K562 (cell line): ENCODE data around the gene RALY. TPM values are rescaled to one million over a fixed set of nuclear protein-coding genes. Genes with fewer than 3 reads are reported as not detected.

Experiments used
- ATAC-seq: fragments of 200-7000 bp; cut with Tn5 transposase; 3 replicates; pipeline ENCODE4 v1.9.1; 2020; ENCODE audit warnings: moderate library complexity
- BruUV-seq: library from RNA; stranded (reverse); fragments of 400-500 nt; replicated peaks from 2 replicates; lab custom pipeline; 2021; lab: Mats Ljungman, UMichigan
- CTCF ChIA-PET: fragments of 300-600 bp; formaldehyde crosslinking; extraction: SDS; loops from one replicate; lab custom pipeline; 2021; ENCODE audit warnings: low intra/inter-chr PET ratio; lab: Yijun Ruan, JAX
- POLR2A ChIA-PET: fragments of 300-600, 350-650 bp; sonication (Branson Sonifier 250); formaldehyde crosslinking; extraction: SDS; loops from one replicate; lab custom pipeline; 2021; ENCODE audit warnings: antibody characterized with exemption, inconsistent platforms; lab: Yijun Ruan, JAX
- DNase-seq, 4 experiments: peaks; one replicate each; pipeline versions ENCODE4 v3.0.0 to v3.0.0-alpha.2; 2011 to 2018; ENCODE audit warnings: low spot score in 3 of 4, mixed read lengths in 3 of 4; ENCODE audit errors: extremely low read depth in 1 of 4
- FAIRE-seq: peaks from 2 replicates; lab custom pipeline; 2011; peaks lifted over from hg19 to GRCh38; lab: Jason Lieb, UNC
- H2AFZ ChIP-seq: 2 replicates; pipeline ENCODE4 v1.6.0; 2011; ENCODE audit warnings: low read depth, low read length, control low read depth, inconsistent platforms
- H3K27ac ChIP-seq: fragments of 200-600 bp; 3 replicates; pipeline ENCODE4 v1.8.0; 2011; ENCODE audit warnings: low read depth, mild to moderate bottlenecking, control low read depth, inconsistent platforms, low read length, moderate library complexity, mixed read lengths; ENCODE audit errors: extremely low read depth
- H3K27me3 ChIP-seq, 2 experiments: fragments of 300-600 bp in 1 of 2; 2 replicates in 1 of 2; 3 replicates in 1 of 2; pipeline versions ENCODE4 v1.6.0 to v1.8.0; 2011; ENCODE audit warnings: inconsistent platforms in 2 of 2, low read length in 2 of 2, mild to moderate bottlenecking in 1 of 2, mixed read lengths in 1 of 2, moderate library complexity in 1 of 2; ENCODE audit not compliant: control insufficient read depth in 2 of 2, insufficient read depth in 2 of 2
- H3K36me3 ChIP-seq: fragments of 300-600 bp; 3 replicates; pipeline ENCODE4 v1.8.0; 2011; ENCODE audit warnings: mild to moderate bottlenecking, low read length, inconsistent platforms; ENCODE audit not compliant: control insufficient read depth, insufficient read depth
- H3K4me1 ChIP-seq, 2 experiments: fragments of 200-600 bp in 1 of 2; replicated peaks in 1 of 2; 2 replicates in 1 of 2; 3 replicates in 1 of 2; pipeline versions ENCODE4 v1.5.1 to v1.8.0; 2011; ENCODE audit warnings: inconsistent platforms in 2 of 2, low read length in 2 of 2, mild to moderate bottlenecking in 1 of 2, mixed read lengths in 1 of 2, moderate library complexity in 1 of 2; ENCODE audit not compliant: control insufficient read depth in 2 of 2, insufficient read depth in 2 of 2
- H3K4me2 ChIP-seq: 2 replicates; pipeline ENCODE4 v1.6.1; 2011; ENCODE audit warnings: low read length, control low read depth, inconsistent platforms, mixed read lengths; ENCODE audit not compliant: insufficient read depth
- H3K4me3 ChIP-seq: fragments of 200-600 bp; sonication (generic), shearing (Covaris generic); 2 replicates; pipeline ENCODE4 v1.5.1; 2016; ENCODE audit warnings: control low read depth, inconsistent platforms
- H3K79me2 ChIP-seq: fragments of 200-600 bp; 3 replicates; pipeline ENCODE4 v1.8.0; 2011; ENCODE audit warnings: low read length, inconsistent platforms; ENCODE audit not compliant: control insufficient read depth, insufficient read depth
- H3K9ac ChIP-seq, 2 experiments: 2 replicates each; pipeline versions ENCODE4 v1.6.0 to v1.6.1; 2011; ENCODE audit warnings: low read depth in 2 of 2, low read length in 2 of 2, control low read depth in 1 of 2, inconsistent platforms in 1 of 2, mild to moderate bottlenecking in 1 of 2, mixed read lengths in 1 of 2; ENCODE audit not compliant: insufficient read depth in 1 of 2
- H3K9me1 ChIP-seq: one replicate; pipeline ENCODE4 v1.6.0; 2011; ENCODE audit warnings: inconsistent platforms, mild to moderate bottlenecking, low read length, moderate library complexity; ENCODE audit not compliant: control insufficient read depth, insufficient read depth
- H3K9me3 ChIP-seq: replicated peaks from 2 replicates; pipeline ENCODE4 v1.5.1; 2011; ENCODE audit warnings: low read depth, low read length, inconsistent platforms; ENCODE audit not compliant: control insufficient read depth, insufficient read depth
- H4K20me1 ChIP-seq: replicated peaks from 2 replicates; pipeline ENCODE4 v1.6.1; 2011; ENCODE audit warnings: low read length, inconsistent platforms, mixed read lengths; ENCODE audit not compliant: control insufficient read depth, insufficient read depth
- FOXJ2 ChIP-seq: fragments of 200-800 bp; sonication (Bioruptor generic); IDR thresholded peaks from 2 replicates; pipeline ENCODE4 v1.6.1; 2016; ENCODE audit warnings: missing genetic modification characterization, missing compliant biosample characterization
- GATA2 ChIP-seq: sonication (generic); formaldehyde crosslinking; IDR thresholded peaks from 2 replicates; pipeline ENCODE4 v1.4.0; 2020; ENCODE audit warnings: mild to moderate bottlenecking, missing genetic modification reagents
- HDAC2 ChIP-seq: fragments of 450-650 bp; IDR thresholded peaks from 2 replicates; pipeline ENCODE4 v1.6.1; 2016; ENCODE audit warnings: mild to moderate bottlenecking
- HOMEZ ChIP-seq: fragments of 250-450 bp; sonication (Bioruptor Pico); IDR thresholded peaks from 2 replicates; pipeline ENCODE4 v1.4.0; 2020; ENCODE audit warnings: mild to moderate bottlenecking, moderate library complexity
- ILF3 ChIP-seq: fragments of 450-650 bp; IDR thresholded peaks from 2 replicates; pipeline ENCODE4 v1.6.1; 2018; ENCODE audit warnings: antibody characterized with exemption, mild to moderate bottlenecking, moderate library complexity, borderline replicate concordance
- ILK ChIP-seq: fragments of 450-650 bp; IDR thresholded peaks from 2 replicates; pipeline ENCODE4 v1.6.1; 2016; ENCODE audit warnings: missing genetic modification characterization, low read depth, mild to moderate bottlenecking, missing compliant biosample characterization, moderate library complexity, borderline replicate concordance
- MAFK ChIP-seq: IDR thresholded peaks from 2 replicates; pipeline ENCODE4 v1.6.1; 2011; ENCODE audit warnings: low read length, improper control_type of control experiment
- MEF2A ChIP-seq: IDR thresholded peaks from 2 replicates; pipeline ENCODE4 v1.6.1; 2011; ENCODE audit warnings: low read depth, mild to moderate bottlenecking, low read length, moderate library complexity; ENCODE audit not compliant: control insufficient read depth
- PRDM10 ChIP-seq: fragments of 450-650 bp; IDR thresholded peaks from 2 replicates; pipeline ENCODE4 v1.6.1; 2018; ENCODE audit not compliant: partially characterized antibody
- PURB ChIP-seq: sonication (generic); formaldehyde crosslinking; IDR thresholded peaks from 2 replicates; pipeline ENCODE4 v1.9.0; 2021; ENCODE audit warnings: low read depth, mild to moderate bottlenecking, missing genetic modification reagents
- SP1 ChIP-seq: sonication (generic); formaldehyde crosslinking; IDR thresholded peaks from 2 replicates; pipeline ENCODE4 v1.8.1; 2022; ENCODE audit warnings: mild to moderate bottlenecking, missing genetic modification reagents
- SREBF2 ChIP-seq: sonication (generic); formaldehyde crosslinking; IDR thresholded peaks from 2 replicates; pipeline ENCODE4 v1.4.0; 2020; ENCODE audit warnings: mild to moderate bottlenecking, missing genetic modification reagents
- ZNF668 ChIP-seq: fragments of 250-450 bp; sonication (Bioruptor Pico); IDR thresholded peaks from 2 replicates; pipeline ENCODE4 v1.8.0; 2022; ENCODE audit warnings: mild to moderate bottlenecking, inconsistent platforms
- WGBS: fragments of 100-300 bp; shearing (Covaris generic); methylation state at CpG from one replicate; pipeline ENCODE4 v1.1.6; 2016; ENCODE audit warnings: low coverage, mixed read lengths; ENCODE audit not compliant: insufficient coverage; ENCODE audit errors: missing lambda C conversion rate; 5-methylcytosine and 5-hydroxymethylcytosine counted together
- in situ Hi-C: fragments of 300-500 bp; cut with MboI; formaldehyde crosslinking; loops from 4 replicates; pipeline ENCODE4 v1.15.0; 2018; ENCODE audit warnings: inconsistent platforms, mixed read lengths
- intact Hi-C: fragments of 100-400 bp; cut with micrococcal nuclease; formaldehyde crosslinking; loops from 2 replicates; pipeline ENCODE4 v1.14.2; 2022
- polyA plus RNA-seq, 8 experiments: library from polyadenylated mRNA; depleted of rRNA in 4 of 8; stranded (reverse) in 5 of 8; unstranded in 3 of 8; fragments of >200 nt; fragmentation: Nextera tagmentation in 2 of 8; fragmentation: Illumina TruSeq in 1 of 8; extraction: Ambion mirVana in 2 of 8; extraction: Trizol in 1 of 8; gene quantifications; 2 replicates each; pipeline versions ENCODE4 v1.2.1 to v1.2.3, GENCODE V29; 2011 to 2014; ENCODE audit warnings: inconsistent platforms in 1 of 8, missing spikeins in 1 of 8
- total RNA-seq, 7 experiments: library from RNA; depleted of rRNA in 6 of 7; stranded (reverse); fragments of >200 nt in 6 of 7; fragmentation: Illumina TruSeq in 2 of 7; extraction: Trizol in 2 of 7; gene quantifications; 2 replicates each; pipeline versions ENCODE4 v1.2.1 to v1.2.3, GENCODE V29; 2011 to 2021; ENCODE audit warnings: low replicate concordance in 1 of 7
- TF ChIP-seq, protein P1 (sequence below): fragments of 250-450 bp; sonication (Bioruptor Pico); IDR thresholded peaks from 2 replicates; pipeline ENCODE4 v1.9.0; 2021; ENCODE audit warnings: mild to moderate bottlenecking, inconsistent platforms

RALY gene
- total and polyA plus RNA-seq, 9 of the 15 experiments (the other 6 are each of a cell fraction or from before 2014, with no cell fraction given): 0.80 to 207 (median 128) TPM

- ChIA-PET POLR2A (interaction anchor here (0.7 to 3.4 kb wide), 5 partner anchors 10 to 823 kb away, joined by 3 to 23 read pairs (median 5); partner anchors contain the start of genes EIF2S2 and PXMP4), CTCF (interaction anchor here (0.6 kb wide), 1 partner anchor 27 kb away, joined by 3 read pairs; no protein-coding TSS in a partner anchor)
- in situ Hi-C loops: no loop called here
- peaks cover 31 to 39% of the 10 kb centered on the region in 2 experiments for H3K4me1 ChIP-seq
- peaks cover 72% of the 10 kb centered on the region for H3K36me3 ChIP-seq
- peak overlapping the region; percentile 32; the same call in 1 of the 2 replicates for H3K4me2 ChIP-seq
- DNase-seq (peak; percentile 52 to 93 (median 70)), FAIRE-seq (peak; percentile 90), ATAC-seq (peak; percentile 78)
- no peaks in the 10 kb centered on the region for H3K27me3 ChIP-seq
- H3K79me2 ChIP-seq: peaks cover 26% of the 10 kb centered on the region; the same call in 2 of the 3 replicates
- no TSS peak for BruUV-seq
- peak overlapping the region; percentile 62 for H3K27ac ChIP-seq
- H3K9me3 ChIP-seq: no peaks in the 10 kb centered on the region
- WGBS: 0% methylated on average over 5 of the region's 5 CpGs
- intact Hi-C loops: loop anchor here (1.0 kb wide), 1 partner anchor 44 kb away; no protein-coding TSS in a partner anchor
- H2AFZ ChIP-seq: no peak overlapping the region
- peaks cover 3% of the 10 kb centered on the region for H3K9me1 ChIP-seq
- peaks cover 21% of the 10 kb centered on the region; the same call in 1 of the 2 replicates for H4K20me1 ChIP-seq
- H3K9ac ChIP-seq: peak overlapping the region in 1 of 2 experiments; percentile 25; a peak in 1 of 4 replicates
- no peak overlapping the region for H3K4me3 ChIP-seq
- TF ChIP-seq MEF2A (no peak), FOXJ2 (tag) (no peak), GATA2 (CRISPR knock-in tag) (peak; percentile 91), HOMEZ (CRISPR knock-in tag) (no peak), ILK (tag) (no peak), MAFK (no peak), HDAC2 (peak; percentile 82; the same call in 1 of the 2 replicates), PURB (CRISPR knock-in tag) (no peak), SP1 (CRISPR knock-in tag) (no peak), ZNF668 (CRISPR knock-in tag) (no peak), SREBF2 (no peak), PRDM10 (no peak), ILF3 (no peak)
- TF ChIP-seq, protein P1, sequence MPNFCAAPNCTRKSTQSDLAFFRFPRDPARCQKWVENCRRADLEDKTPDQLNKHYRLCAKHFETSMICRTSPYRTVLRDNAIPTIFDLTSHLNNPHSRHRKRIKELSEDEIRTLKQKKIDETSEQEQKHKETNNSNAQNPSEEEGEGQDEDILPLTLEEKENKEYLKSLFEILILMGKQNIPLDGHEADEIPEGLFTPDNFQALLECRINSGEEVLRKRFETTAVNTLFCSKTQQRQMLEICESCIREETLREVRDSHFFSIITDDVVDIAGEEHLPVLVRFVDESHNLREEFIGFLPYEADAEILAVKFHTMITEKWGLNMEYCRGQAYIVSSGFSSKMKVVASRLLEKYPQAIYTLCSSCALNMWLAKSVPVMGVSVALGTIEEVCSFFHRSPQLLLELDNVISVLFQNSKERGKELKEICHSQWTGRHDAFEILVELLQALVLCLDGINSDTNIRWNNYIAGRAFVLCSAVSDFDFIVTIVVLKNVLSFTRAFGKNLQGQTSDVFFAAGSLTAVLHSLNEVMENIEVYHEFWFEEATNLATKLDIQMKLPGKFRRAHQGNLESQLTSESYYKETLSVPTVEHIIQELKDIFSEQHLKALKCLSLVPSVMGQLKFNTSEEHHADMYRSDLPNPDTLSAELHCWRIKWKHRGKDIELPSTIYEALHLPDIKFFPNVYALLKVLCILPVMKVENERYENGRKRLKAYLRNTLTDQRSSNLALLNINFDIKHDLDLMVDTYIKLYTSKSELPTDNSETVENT (CRISPR knock-in tag): no peak; the same call in 1 of the 2 replicates
Observed at GRCh38 chr20:34085544-34086040, 91.9 kb downstream of the RALY start.
